Ascending aorta (tissue), 2 donors: ENCODE results near the gene UCHL5. TPM values are rescaled to one million over a fixed set of nuclear protein-coding genes. Genes with fewer than 3 reads are reported as not detected.

Experiments
- DNase-seq, 2 donors: peaks; one replicate each; pipeline ENCODE4 v3.0.0-alpha.2; 2019; ENCODE audit warnings: low spot score in 2 of 2
- H3K27ac ChIP-seq, 2 donors: fragments of 200-600 bp; sonication (generic); one replicate each; pipeline ENCODE4 v1.5.1; 2016 to 2017; ENCODE audit warnings: mild to moderate bottlenecking in 1 of 2
- H3K27me3 ChIP-seq: fragments of 200-600 bp; sonication (generic); one replicate; pipeline ENCODE4 v1.5.1; 2017
- H3K36me3 ChIP-seq, 2 donors: fragments of 200-600 bp; sonication (generic); one replicate each; pipeline ENCODE4 v1.5.1; 2016
- H3K4me1 ChIP-seq, 2 donors: fragments of 200-600 bp; sonication (generic); one replicate each; pipeline ENCODE4 v1.5.1; 2016 to 2017; ENCODE audit warnings: mild to moderate bottlenecking in 1 of 2
- H3K4me3 ChIP-seq, 2 donors: fragments of 200-600 bp; sonication (generic); one replicate each; pipeline ENCODE4 v1.5.1; 2016 to 2017; ENCODE audit warnings: mild to moderate bottlenecking in 1 of 2
- H3K9me3 ChIP-seq, 2 donors: fragments of 200-600 bp; sonication (generic); one replicate each; pipeline ENCODE4 v1.5.1; 2016
- CTCF ChIP-seq, 3 experiments: fragments of 200-600 bp in 2 of 3; fragments of 450-650 bp in 1 of 3; sonication (generic) in 2 of 3; IDR thresholded peaks; one replicate each; pipeline ENCODE4 v1.5.1; 2016 to 2019; ENCODE audit warnings: antibody characterized with exemption in 3 of 3, mild to moderate bottlenecking in 1 of 3, moderate library complexity in 1 of 3
- intact Hi-C: fragments of 100-400 bp; cut with DNase I; formaldehyde crosslinking; loops from one replicate; pipeline ENCODE4 v1.15.1; 2023
- total RNA-seq: library from RNA; depleted of rRNA; stranded (reverse); fragments of >200 nt; gene quantifications from one replicate; pipeline ENCODE4 v1.1.0, GENCODE V29; 2016

The UCHL5 gene
- total RNA-seq, 1 donor from 2014 or later, result 4.2 TPM

- Histone ChIP-seq H3K36me3 (peaks cover 20 to 44% of the 10 kb centered on the region in 2 donors), H3K9me3 (no peaks in the 10 kb centered on the region), H3K27ac (no peak overlapping the region), H3K27me3 (no peaks in the 10 kb centered on the region), H3K4me1 (no peaks in the 10 kb centered on the region), H3K4me3 (no peak overlapping the region)
- intact Hi-C loops, result no loop called here
- no peak for DNase-seq
- TF ChIP-seq CTCF (IDR thresholded peaks at IDR 0.05), result no peak
Measured at GRCh38 chr1:193086342-193086741, 27.2 kb upstream of the UCHL5 start.

DNA sequence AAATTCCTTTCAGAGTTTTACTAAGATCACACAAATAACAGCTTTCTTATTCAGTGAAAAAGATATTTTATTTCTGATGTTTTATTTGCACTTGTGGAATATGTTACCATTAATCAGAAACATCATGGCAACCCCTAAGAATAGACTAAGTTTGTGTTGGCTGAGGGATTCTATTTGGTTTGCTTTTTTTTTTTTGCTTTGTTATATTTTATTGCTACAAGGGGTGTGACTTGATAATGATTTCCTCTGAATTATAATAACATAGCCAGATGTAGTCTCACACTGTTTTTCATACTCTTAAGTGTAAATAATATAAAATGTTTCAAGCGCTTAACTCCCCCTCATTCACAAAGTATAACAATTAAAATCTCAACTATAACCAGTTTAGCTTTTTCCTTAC, 26.1 kb upstream of the UCHL5 start:
- intact Hi-C loops, result no loop called here
- Histone ChIP-seq H3K9me3 (no peaks in the 10 kb centered on the region), H3K36me3 (peaks cover 23 to 55% of the 10 kb centered on the region in 2 donors), H3K4me1 (no peaks in the 10 kb centered on the region), H3K27me3 (no peaks in the 10 kb centered on the region), H3K27ac (no peak overlapping the region), H3K4me3 (no peak overlapping the region)
- no peak for DNase-seq
- TF ChIP-seq CTCF (IDR thresholded peaks at IDR 0.05), result no peak

DNA sequence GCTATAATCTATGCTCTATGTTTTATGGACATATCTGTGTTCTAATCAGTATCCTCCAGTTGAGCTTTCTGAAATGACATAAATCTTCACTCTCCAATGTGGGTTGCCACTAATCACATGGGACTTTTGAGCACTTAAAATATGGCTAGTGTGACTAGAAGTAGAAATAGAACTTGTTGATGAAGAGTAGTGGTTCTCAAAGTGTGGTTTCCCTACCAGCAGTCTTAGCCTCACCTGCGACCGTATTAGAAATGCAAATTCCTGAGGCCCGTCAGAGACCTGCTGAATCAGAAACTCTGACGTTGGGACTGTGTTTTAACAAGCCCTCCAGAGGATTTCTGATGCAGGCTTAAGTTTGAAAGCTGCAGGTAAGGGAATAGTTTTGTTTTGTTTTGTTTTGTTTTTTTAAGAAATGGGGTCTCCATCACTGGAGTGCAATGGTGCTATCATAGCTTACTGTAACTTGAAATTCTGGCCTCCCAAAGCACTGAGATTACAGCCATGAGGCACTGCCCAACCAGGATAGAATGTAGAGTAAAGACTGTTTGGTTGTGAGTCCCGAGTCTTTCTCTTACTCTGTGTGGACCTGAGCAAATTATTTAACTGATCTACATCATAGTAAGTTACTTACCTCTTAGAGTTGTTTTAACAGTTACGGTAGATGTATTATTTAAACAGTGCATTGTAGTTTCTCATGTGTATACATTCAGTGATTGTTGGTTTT, 24.4 kb upstream of the UCHL5 start:
- DNase-seq, result no peak
- intact Hi-C loops, result no loop called here
- H3K36me3 ChIP-seq, result peaks cover 27 to 65% of the 10 kb centered on the region in 2 donors

GRCh38 chr1:193079187-193079586, 20.0 kb upstream of the UCHL5 start:
- no peaks in the 10 kb centered on the region for H3K4me1 ChIP-seq
- no peaks in the 10 kb centered on the region for H3K9me3 ChIP-seq
- H3K27ac ChIP-seq, result no peak overlapping the region
- no peak for TF ChIP-seq CTCF (IDR thresholded peaks at IDR 0.05)
- H3K27me3 ChIP-seq, result no peaks in the 10 kb centered on the region
- DNase-seq, result no peak
- peaks cover 34 to 73% of the 10 kb centered on the region in 2 donors for H3K36me3 ChIP-seq
- intact Hi-C loops, result no loop called here
- H3K4me3 ChIP-seq, result no peak overlapping the region

More for the DNA sequence above, 24.4 kb upstream of the UCHL5 start:
- Histone ChIP-seq H3K4me1 (no peaks in the 10 kb centered on the region), H3K27me3 (no peaks in the 10 kb centered on the region), H3K27ac (no peak overlapping the region), H3K4me3 (no peak overlapping the region), H3K9me3 (no peaks in the 10 kb centered on the region)
- no peak for TF ChIP-seq CTCF (IDR thresholded peaks at IDR 0.05)

- H3K27me3 ChIP-seq, result no peaks in the 10 kb centered on the region
- no peak for TF ChIP-seq CTCF (IDR thresholded peaks at IDR 0.05)
- no peak for DNase-seq
- H3K4me3 ChIP-seq, result no peak overlapping the region
- H3K9me3 ChIP-seq, result no peaks in the 10 kb centered on the region
- no peaks in the 10 kb centered on the region for H3K4me1 ChIP-seq
- intact Hi-C loops, result no loop called here
- H3K27ac ChIP-seq, result no peak overlapping the region
- peaks cover 34 to 61% of the 10 kb centered on the region in 2 donors for H3K36me3 ChIP-seq
Measured at GRCh38 chr1:193077991-193078390, 18.8 kb upstream of the UCHL5 start.
